GM21528 (cell line): ENCODE measurements around the gene SLC2A2.
A peak's percentile ranks its signal among the peaks of the same experiment; 100 is the strongest.
"Not testable (repeated sequence)": the region's sequence is repeated elsewhere in the genome, so short reads cannot be mapped to it uniquely, and the experiment has no call there.

Experiments
- ATAC-seq: cut with Tn5 transposase; IDR thresholded peaks from one replicate; pipeline ENCODE4 v1.9.1; 2021; ENCODE audit warnings: mild to moderate bottlenecking, moderate library complexity; ENCODE audit not compliant: unreplicated experiment, low FRiP score

Gene SLC2A2

GRCh38 chr3:170991664-170992063 lies 34.9 kb downstream of the SLC2A2 start:
- no peak for ATAC-seq

GRCh38 chr3:170989100-170989648 lies 37.3 kb downstream of the SLC2A2 start:
- ATAC-seq: no peak

GRCh38 chr3:170988378-170988777 lies 38.1 kb downstream of the SLC2A2 start:
- no peak for ATAC-seq

- ATAC-seq: no peak
Observed at GRCh38 chr3:170985304-170985703, 41.2 kb downstream of the SLC2A2 start.

- ATAC-seq: peak; percentile 93
Observed at GRCh38 chr3:170982733-170983132, 43.8 kb downstream of the SLC2A2 start.

GRCh38 chr3:170980399-170980798 lies 46.1 kb downstream of the SLC2A2 start:
- no peak for ATAC-seq

- no peak for ATAC-seq
Observed at GRCh38 chr3:170977949-170978745, 48.4 kb downstream of the SLC2A2 start.

- no peak for ATAC-seq
Observed at GRCh38 chr3:170976190-170976519, 50.4 kb downstream of the SLC2A2 start.

- ATAC-seq: no peak
Observed at GRCh38 chr3:170975283-170976189, 51.0 kb downstream of the SLC2A2 start.

- ATAC-seq: no peak
Observed at GRCh38 chr3:170974872-170975271, 51.6 kb downstream of the SLC2A2 start.

- not testable (repeated sequence) for ATAC-seq
Observed at GRCh38 chr3:170972917-170973316, 53.6 kb downstream of the SLC2A2 start.

- ATAC-seq: no peak
Observed at GRCh38 chr3:170967126-170967525, 59.4 kb downstream of the SLC2A2 start.

GRCh38 chr3:170966495-170966894 lies 60.0 kb downstream of the SLC2A2 start:
- ATAC-seq: no peak

GRCh38 chr3:170962411-170962810 lies 64.1 kb downstream of the SLC2A2 start:
- no peak for ATAC-seq

- ATAC-seq: no peak
Observed at GRCh38 chr3:170961616-170962400, 64.7 kb downstream of the SLC2A2 start.

GRCh38 chr3:170959457-170959856 lies 67.1 kb downstream of the SLC2A2 start:
- ATAC-seq: no peak

GRCh38 chr3:170956647-170957046 lies 69.9 kb downstream of the SLC2A2 start:
- ATAC-seq: no peak

- no peak for ATAC-seq
Observed at GRCh38 chr3:170953736-170954135, 72.8 kb downstream of the SLC2A2 start.

GRCh38 chr3:170953229-170953628 lies 73.3 kb downstream of the SLC2A2 start:
- no peak for ATAC-seq

- ATAC-seq: no peak
Observed at GRCh38 chr3:170949211-170949610, 77.3 kb downstream of the SLC2A2 start.
